GM18873 (cell line): ENCODE data around the gene NEURL2.
"Not testable (repeated sequence)": the region's sequence is repeated elsewhere in the genome, so short reads cannot be mapped to it uniquely, and the experiment has no call there.

ENCODE experiments used
- ATAC-seq: cut with Tn5 transposase; IDR thresholded peaks from one replicate; pipeline ENCODE4 v1.9.1; 2021; ENCODE audit warnings: mild to moderate bottlenecking, moderate library complexity, moderate number of reproducible peaks; ENCODE audit not compliant: unreplicated experiment, low FRiP score

Gene NEURL2, protein sequence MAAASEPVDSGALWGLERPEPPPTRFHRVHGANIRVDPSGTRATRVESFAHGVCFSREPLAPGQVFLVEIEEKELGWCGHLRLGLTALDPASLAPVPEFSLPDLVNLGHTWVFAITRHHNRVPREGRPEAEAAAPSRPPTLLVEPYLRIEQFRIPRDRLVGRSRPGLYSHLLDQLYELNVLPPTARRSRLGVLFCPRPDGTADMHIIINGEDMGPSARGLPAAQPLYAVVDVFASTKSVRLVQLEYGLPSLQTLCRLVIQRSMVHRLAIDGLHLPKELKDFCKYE

DNA sequence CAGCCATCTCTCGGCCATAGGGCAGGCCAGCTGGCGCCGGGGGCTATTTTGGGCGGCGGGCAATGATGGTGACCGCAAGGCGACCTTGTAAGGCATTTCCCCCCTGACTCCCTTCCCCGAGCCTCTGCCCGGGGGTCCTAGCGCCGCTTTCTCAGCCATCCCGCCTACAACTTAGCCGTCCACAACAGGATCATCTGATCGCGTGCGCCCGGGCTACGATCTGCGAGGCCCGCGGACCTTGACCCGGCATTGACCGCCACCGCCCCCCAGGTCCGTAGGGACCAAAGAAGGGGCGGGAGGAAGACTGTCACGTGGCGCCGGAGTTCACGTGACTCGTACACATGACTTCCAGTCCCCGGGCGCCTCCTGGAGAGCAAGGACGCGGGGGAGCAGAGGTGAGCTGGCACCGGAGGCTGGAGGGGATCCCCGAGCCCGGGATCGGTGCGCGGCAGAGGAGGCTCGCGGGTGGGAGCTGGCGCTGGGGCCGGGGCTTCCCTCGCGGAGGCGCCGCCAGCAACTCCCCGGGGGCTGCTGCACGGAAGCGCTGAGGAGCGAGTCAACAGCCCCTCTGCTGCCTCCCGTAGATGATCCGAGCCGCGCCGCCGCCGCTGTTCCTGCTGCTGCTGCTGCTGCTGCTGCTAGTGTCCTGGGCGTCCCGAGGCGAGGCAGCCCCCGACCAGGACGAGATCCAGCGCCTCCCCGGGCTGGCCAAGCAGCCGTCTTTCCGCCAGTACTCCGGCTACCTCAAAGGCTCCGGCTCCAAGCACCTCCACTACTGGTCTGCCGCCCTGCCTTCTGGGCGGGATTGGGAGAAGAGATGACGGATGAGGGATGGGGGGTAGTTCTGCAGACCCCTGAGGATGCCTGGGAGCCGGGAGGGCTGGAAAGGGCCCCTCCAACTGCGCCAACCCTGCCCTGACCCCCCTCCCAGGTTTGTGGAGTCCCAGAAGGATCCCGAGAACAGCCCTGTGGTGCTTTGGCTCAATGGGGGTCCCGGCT, at the start of gene NEURL2, which contains the start of gene CTSA:
Gene NEURL2, minus strand, starts transcription at position 224 of the 999 bp plus-strand sequence. Its CDS starts 217 bp downstream, at position 7.
Gene CTSA, plus strand, starts transcription at position 351 of the 999 bp plus-strand sequence. Its CDS starts 234 bp downstream, at position 585.
- ATAC-seq, result peak; percentile 50

DNA sequence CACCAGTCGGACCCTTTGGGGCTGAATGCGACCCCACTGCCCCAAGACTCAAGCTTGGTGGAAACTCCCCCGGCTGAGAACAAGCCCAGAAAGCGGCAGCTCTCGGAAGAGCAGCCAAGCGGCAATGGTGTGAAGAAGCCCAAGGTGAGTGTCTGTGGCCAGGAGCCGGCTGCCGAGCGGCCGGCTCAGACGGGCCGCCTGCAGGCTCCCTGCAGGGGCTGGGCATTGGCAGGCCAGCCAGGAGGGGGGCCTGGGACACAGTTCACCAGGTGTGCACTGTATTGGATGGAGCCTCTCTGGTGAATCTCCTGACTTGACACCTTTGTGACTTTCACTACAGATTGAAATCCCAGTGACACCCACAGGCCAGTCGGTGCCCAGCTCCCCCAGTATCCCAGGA, 49.5 kb upstream of the NEURL2 start:
- ATAC-seq, result no peak

DNA sequence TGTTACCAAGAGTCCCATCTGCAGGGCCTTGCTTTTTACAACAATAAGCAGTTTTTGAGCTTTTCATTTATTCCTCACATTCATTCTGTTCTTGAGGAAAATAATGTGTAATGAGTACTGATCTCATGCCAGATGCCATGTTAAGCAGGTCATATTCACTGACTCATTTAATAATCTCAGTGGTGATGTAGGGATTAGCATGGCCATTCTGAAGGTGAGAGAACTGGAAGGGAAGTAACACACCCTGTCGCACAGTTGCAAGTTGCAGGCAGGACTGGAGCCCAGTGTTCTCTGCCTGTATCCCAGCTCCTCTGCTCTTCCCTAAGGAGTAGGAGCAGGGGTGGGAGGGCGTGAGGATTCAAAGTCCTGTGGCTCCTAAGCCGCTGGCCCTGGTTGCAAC, 49.0 kb upstream of the NEURL2 start:
- ATAC-seq, result no peak

DNA sequence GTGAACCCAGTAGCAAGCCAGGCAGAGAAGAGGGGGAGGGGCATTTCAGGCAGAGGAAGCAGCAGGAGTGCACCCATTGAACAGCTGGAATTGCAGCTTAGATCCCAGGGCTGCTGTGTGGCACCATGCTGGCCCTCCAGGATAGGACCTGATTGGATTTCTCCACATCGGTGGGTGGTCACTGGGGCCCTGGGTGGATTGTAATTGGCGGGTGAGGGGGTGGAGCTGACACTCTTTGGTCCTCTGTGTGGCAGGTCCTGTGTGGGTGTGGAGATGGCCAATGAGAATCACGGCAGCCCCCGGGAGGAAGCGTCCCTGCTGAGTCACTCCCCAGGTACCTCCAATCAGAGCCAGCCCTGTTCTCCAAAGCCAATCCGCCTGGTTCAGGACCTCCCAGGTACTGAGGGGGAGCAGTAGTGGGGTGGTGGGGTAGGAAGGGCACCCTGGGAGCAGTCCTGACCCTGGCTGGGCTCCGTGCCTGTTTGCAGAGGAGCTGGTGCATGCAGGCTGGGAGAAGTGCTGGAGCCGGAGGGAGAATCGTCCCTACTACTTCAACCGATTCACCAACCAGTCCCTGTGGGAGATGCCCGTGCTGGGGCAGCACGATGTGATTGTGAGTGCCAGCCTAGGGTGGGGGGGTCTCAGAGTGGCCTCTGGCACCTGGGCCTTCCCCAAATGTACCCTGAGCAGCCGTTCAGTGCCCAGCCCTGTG, 47.9 kb upstream of the NEURL2 start:
- no peak for ATAC-seq

DNA sequence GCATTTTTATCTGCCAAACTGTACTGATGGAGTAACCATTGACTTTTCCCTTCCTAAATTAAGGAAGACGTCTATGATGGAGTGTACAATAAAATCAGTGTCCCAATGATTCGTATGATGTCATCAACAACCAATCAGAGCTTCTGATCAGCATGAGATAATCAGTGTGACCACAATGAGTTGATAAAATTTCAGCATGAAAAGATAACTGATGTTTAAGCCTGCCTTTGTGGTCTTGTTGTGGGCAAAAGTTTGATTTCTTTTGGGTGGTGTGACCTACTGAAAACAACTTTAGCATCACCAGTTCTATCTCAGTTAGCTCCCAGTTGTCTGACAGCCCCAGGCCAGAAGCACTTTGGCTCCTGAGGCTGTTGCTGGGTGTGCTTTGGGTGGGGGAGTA, 46.8 kb upstream of the NEURL2 start:
- ATAC-seq, result no peak

DNA sequence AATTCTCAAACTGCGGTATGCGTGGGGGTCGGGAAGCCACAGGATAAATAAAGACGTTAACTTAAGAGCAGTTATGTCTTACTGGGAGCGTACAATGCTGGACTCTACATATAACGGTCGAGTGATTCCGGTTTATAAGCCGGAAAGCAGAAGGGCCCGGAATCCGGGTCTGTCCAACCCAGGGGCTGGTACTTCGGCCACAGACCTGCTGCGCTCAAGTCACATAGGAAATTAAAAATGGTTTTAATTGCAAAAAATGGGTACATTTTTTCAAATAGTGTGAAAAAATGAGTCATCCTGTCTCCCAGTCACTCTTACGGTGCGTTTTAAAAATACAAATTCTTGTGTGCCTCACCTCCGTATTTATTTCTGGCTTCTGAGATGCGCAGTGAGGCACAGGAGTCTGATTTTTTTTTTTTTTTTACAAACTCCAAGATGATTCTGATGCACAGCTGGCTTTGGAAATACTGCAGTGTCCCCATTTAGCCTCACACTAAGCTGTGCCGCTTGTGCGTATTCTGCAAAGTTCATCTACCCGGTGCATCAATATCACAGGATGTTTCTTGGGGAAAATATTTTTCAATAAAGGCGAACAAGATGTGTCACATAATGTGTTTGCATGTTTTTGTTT, 44.5 kb upstream of the NEURL2 start:
- ATAC-seq, result peak; percentile 9

DNA sequence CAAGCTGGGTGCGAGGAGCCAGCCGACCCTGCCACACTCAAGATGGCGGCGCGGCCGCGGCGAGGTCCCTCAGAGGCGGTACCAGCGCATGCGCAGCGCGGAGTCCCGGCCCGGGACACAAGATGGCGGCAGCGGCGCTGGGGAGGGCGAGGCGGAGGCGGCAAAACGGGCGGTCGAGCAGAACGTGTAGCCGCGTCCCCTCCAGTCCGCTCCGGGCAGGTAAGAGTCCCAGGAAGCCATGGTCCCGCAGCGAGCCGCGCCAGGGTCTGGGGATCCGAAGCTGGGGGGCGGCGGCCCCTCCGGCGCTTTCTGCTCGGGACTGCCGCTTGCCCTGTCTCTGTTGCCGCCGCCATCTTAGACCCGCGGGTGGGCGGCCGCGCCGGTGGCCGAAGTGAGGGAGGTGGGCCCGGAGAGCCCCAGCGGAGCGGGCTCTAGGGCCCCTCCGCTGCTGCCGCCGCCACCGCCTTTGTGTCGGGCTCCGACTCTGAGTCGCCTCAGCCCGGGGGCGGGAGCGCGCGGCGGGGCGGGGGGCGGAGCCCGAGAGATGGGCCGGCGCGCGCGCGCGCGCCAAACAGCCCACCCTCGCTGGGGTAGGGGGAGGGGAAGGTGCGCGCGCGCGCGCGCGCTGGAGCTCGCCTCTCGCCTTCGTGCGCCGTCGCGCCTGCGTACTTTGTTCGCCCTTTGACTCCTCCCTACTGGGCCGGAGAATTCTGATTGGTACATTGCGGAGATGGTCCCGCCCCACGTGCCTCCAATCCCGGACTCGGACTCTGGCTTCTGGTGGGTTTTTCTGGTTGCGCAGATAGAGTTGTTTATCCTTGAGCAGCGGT, 43.8 kb upstream of the NEURL2 start, which contains the start of gene PCIF1:
Gene PCIF1, plus strand, starts transcription at position 98 of the 830 bp plus-strand sequence. CDS start 4,317 bp downstream, outside the sequence.
- peak; percentile 59 for ATAC-seq

DNA sequence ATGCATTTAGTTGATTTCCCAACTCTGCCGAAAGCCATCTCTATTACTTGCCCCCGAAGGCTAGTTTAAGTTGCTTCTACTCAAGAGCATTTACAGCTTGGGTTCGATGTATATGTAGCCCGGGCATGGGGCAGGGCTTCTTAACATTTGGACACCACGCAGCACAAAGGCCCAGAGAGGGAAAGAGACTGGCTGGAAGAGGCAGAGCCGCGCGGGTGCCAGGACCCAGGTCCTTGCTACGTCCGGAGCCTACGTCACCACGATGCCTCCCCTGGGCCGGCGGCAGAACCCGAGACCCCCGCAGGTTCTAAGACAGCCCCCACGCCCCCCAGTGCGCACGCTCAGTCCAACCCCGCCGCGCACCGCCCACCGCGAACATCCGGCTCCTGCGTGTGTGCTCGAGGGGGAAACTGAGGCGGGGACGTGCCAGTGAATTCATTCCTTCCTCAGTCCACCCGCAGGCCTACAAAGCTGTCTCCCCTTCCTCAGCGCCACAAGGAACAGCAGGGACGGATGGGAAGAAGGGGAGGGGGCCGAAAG, 43.1 kb upstream of the NEURL2 start:
- peak; percentile 10 for ATAC-seq

DNA sequence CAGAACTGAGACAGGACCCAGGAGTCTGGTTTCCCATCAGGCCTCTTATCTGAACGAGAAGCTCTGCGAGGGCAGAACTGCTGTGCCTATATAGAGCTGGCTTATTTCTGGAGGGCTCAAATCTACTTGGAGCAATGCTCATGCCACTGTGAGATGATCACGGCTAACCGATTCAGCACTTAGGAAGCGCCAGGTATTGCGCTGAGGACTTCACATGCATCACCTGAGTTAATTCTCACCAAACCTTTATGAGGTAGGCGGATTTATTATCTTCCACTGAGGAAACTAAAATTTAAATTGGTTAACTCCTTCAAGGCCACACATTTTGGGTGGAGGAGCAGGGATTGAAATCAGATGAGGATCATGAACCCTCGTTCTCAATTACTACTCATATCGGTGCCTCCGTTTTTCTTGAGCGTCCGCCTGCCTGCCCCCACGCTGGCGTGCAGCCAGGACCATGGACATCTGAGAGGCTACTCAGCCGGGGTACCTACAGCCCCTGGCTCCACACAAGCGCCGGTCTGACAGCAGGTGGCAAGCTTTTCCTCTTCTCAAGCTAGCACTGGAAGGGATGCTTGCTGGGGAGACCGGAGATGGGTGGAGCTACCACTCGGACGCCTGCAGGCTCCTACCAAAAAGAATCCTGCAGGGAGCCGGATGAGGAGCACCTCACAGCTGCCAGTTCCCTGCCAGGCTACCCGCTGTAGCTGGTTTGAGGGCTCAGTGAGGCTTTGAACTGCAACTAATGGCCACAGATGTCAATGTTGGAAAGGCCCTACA, 42.4 kb upstream of the NEURL2 start:
- ATAC-seq, result no peak

DNA sequence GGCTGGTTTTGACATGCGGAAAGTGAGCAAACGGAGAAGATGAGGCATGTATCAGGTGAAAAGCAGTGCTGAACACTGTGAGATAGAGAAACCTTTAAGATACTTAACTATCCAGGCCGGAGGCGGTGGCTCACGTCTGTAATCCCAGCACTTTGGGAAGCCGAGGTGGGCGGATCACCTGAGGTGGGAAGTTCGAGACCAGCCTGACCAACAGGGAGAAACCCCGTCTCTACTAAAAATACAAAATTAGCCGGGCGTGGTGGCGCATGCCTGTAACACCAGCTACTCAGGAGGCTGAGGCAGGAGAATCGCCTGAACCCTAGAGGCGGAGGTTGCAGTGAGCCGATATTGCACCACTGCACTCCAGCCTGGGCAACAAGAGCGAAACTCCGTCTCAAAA, 40.7 kb upstream of the NEURL2 start:
- not testable (repeated sequence) for ATAC-seq

DNA sequence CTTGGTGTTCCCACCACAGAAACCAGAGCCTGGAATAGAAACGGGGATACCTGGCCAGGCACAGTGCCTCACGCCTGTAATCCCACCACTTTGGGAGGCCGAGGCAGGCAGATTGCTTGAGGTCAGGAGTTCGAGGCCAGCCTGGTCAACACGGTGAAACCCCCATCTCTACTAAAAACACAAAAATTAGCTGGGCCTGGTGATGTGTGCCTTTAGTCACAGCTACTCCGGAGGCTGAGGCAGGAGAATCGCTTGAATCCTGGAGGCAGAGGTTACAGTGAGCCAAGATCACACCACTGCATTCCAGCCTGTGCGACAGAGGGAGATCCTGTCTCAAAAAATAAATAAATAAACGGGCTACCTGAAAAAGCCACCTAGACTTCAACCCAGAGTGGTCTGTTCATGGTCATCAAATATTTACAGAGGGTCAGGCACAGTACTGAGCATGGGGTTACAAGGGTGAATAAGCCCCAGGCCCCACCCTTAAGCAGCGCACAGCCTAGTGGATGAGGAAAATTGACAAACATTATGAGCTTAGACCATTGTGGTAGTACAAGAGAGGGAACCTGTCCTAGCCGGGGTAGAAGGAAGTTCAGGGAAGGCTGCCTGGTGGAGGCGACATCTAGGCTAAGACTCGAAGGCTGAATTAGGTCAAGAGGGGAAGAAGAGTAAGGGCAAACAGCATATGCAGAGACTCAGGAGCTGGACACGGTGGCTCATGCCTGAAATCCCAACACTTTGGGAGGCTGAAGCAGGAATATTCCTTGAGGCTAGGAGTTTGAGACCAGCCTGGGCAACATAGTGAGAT, 36.3 kb upstream of the NEURL2 start:
- ATAC-seq, result no peak

DNA sequence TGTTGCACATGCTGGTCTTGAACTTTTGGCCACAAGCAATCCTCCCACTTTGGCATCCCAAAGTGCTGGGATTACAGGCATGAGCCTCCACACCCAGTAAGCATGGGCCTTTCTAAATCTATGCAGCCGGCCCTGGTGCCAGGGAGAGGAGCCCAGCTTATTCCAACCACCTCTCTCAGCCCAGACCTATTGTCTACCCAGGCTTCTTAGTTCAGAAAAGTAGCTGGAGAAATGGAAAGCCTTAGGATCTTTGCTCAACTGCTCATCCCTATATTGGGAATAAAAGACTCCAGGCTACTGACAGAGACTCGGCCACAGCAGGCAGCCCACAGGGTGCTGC, 35.7 kb upstream of the NEURL2 start:
- ATAC-seq, result no peak

DNA sequence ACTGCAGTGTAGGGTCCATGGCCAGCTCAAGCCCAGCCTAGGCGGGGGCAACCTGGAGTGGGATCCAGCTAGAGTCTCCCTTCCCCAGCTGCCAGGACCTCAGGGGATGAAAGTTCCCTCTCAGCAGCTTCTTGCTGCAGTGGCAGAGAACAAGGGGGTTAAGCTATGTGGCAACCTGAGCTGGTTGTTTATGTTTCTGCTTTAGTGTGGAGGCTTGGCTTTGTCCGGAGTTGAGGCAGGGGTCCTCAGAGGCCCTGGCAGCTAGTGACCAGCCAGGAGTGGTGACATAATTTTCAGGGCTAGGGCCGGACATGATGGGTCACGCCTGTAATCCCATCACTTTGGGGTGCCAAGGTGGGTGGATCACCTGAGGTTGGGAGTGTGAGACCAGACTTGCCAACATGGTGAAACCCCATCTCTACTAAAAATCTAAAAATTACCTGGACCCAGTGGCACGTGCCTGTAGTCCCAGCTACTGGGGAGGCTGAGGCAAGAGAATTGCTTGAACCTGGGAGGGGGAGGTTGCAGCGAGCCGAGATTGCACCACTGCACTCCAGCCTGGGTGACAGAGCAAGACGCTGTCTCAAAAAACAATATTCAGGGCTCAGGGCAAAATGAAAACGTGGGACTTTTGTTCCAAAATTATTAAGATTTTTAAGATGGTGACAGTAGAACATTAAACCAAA, 35.0 kb upstream of the NEURL2 start:
- ATAC-seq, result no peak

DNA sequence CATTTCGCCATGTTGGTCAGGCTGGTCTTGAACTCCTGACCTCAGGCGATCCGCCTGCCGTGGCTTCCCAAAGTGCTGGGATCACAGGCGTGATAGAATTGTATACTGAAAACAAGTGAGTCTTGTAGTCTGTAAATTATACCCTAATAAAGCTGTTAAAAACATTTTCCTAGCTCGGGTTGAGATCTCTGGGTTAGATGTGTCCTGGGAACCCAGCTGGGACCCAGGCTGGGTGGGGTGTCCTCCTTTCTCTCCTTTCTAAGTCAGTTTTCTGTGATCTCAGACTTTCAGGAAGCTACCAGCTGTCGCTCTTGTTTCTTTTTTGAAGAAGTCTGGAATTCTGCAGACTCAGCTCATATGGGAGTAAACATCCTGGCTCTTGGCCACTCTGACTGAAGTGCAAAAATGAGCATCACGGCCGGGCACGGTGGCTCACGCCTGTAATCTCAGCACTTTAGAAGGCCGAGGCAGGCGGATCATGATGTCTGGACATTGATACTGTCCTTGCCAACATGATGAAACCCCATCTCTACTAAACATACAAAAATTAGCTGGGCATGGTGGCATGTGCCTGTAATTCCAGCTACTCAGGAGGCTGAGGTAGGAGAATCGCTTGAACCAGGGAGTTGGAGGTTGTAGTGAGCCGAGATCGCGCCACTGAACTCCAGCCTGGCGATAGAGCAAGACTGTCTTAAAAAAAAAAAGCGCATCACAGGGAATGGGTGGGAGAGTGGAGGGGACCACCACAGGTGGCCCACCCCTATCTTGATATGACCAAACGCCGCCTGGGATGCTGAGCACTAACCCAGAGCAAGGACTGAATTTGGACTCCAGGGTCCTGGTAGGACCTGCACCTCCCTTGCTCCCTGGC, 33.6 kb upstream of the NEURL2 start:
- ATAC-seq, result no peak

DNA sequence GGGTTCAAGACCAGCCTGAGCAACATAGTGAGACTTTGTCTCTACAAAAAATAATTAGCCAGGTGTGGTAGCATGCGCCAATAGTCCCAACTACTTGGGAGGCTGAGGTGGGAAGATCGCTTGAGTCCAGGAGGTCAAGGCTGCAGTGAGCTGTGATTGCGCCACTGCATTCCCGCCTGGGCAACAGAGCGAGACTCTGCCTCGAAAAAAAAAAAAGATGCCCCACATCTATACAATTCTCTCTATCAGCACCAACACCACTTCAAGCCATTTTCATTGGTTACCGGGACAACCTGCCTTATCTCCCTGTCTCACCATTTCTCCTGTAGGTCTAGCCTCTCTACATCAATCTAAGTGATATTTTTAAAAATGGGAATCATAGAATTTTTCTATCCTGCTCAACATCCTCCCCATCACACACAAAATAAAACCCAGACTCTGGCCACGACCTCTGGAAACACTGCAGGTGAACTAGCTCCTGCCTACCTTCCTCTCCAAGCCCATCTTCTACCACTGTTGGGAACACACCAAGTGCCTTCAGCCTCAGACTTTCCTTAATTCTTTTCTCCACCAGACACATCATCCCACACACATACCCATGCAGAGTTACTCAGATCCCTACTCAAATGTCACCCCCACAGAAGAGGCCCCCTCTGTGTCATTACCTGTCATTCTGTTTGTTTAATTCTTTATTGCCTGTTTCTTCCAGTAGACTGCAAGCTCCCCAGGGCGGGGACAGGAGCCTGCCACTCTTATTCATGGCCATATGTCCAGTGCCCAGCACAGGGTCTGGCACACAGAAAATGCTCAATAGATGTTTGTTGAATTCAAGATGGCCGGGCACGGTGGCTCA, 30.6 kb upstream of the NEURL2 start:
- no peak for ATAC-seq
